K562 (cell line): Measurements from ENCODE around the gene TFPT. TPM values are rescaled to one million over a fixed set of nuclear protein-coding genes. Genes with fewer than 3 reads are reported as not detected.

Source experiments
- ETV6 ChIP-seq, 3 experiments: fragments of 150-350 bp in 1 of 3; sonication (generic) in 1 of 3; formaldehyde crosslinking in 1 of 3; IDR thresholded peaks; 2 replicates each; pipeline versions ENCODE4 v1.6.1 to v1.8.0; 2014 to 2022; ENCODE audit warnings: borderline replicate concordance in 2 of 3, low read depth in 2 of 3, antibody characterized with exemption in 1 of 3, low read length in 1 of 3, mild to moderate bottlenecking in 1 of 3, missing genetic modification reagents in 1 of 3
- SIX5 ChIP-seq, 2 experiments: IDR thresholded peaks; 2 replicates each; pipeline ENCODE4 v1.6.1; 2011; ENCODE audit warnings: low read length in 2 of 2, borderline replicate concordance in 1 of 2, low read depth in 1 of 2, mild to moderate bottlenecking in 1 of 2, moderate library complexity in 1 of 2; ENCODE audit not compliant: insufficient read depth in 1 of 2
- TAF7 ChIP-seq: fragments of 450-650 bp; IDR thresholded peaks from 2 replicates; pipeline ENCODE4 v1.6.1; 2016; ENCODE audit warnings: missing genetic modification characterization, missing compliant biosample characterization
- polyA plus RNA-seq, 8 experiments: library from polyadenylated mRNA; depleted of rRNA in 4 of 8; stranded (reverse) in 5 of 8; unstranded in 3 of 8; fragments of >200 nt; fragmentation: Nextera tagmentation in 2 of 8; fragmentation: Illumina TruSeq in 1 of 8; extraction: Ambion mirVana in 2 of 8; extraction: Trizol in 1 of 8; gene quantifications; 2 replicates each; pipeline versions ENCODE4 v1.2.1 to v1.2.3, GENCODE V29; 2011 to 2014; ENCODE audit warnings: inconsistent platforms in 1 of 8, missing spikeins in 1 of 8
- total RNA-seq, 7 experiments: library from RNA; depleted of rRNA in 6 of 7; stranded (reverse); fragments of >200 nt in 6 of 7; fragmentation: Illumina TruSeq in 2 of 7; extraction: Trizol in 2 of 7; gene quantifications; 2 replicates each; pipeline versions ENCODE4 v1.2.1 to v1.2.3, GENCODE V29; 2011 to 2021; ENCODE audit warnings: low replicate concordance in 1 of 7
- TF ChIP-seq, protein P1 (sequence below), 2 experiments: fragments of 450-650 bp; IDR thresholded peaks; 2 replicates each; pipeline ENCODE4 v1.6.1; 2018; ENCODE audit warnings: mild to moderate bottlenecking in 2 of 2, low read depth in 1 of 2; ENCODE audit not compliant: partially characterized antibody in 2 of 2
- TF ChIP-seq, protein P2 (sequence below): sonication (generic); formaldehyde crosslinking; IDR thresholded peaks from 2 replicates; pipeline ENCODE4 v1.8.1; 2023; ENCODE audit warnings: mild to moderate bottlenecking, missing genetic modification reagents
- TF ChIP-seq, protein P3 (sequence below): fragments of 450-650 bp; formaldehyde crosslinking; IDR thresholded peaks from 2 replicates; pipeline ENCODE4 v1.4.0; 2020; ENCODE audit warnings: mild to moderate bottlenecking, moderate library complexity

Gene TFPT
- total and polyA plus RNA-seq, 9 of the 15 experiments (the other 6 are each of a cell fraction or from before 2014, with no cell fraction given), result 0.72 to 16.4 (median 9.2) TPM

DNA sequence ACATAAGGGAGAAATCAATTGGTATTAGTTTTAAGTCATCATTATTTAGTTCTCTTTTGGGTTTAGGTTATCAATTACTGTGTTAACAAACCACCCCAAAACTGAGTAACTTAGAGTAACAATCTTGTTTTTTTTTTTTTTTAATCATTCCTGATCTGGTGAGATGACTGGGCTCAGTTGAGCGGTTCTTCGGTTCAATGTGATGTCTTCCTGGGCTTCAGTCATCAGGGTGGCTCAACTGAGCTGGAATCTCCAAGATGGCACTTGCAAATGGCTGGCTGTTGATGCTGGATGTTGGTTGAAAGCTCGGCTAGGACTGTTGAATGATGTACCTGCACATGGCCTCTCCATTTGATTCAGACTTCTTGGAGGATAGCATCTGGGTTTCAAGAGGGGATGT is 31.0 kb downstream of the TFPT start (continued):
- TF ChIP-seq, protein P1, sequence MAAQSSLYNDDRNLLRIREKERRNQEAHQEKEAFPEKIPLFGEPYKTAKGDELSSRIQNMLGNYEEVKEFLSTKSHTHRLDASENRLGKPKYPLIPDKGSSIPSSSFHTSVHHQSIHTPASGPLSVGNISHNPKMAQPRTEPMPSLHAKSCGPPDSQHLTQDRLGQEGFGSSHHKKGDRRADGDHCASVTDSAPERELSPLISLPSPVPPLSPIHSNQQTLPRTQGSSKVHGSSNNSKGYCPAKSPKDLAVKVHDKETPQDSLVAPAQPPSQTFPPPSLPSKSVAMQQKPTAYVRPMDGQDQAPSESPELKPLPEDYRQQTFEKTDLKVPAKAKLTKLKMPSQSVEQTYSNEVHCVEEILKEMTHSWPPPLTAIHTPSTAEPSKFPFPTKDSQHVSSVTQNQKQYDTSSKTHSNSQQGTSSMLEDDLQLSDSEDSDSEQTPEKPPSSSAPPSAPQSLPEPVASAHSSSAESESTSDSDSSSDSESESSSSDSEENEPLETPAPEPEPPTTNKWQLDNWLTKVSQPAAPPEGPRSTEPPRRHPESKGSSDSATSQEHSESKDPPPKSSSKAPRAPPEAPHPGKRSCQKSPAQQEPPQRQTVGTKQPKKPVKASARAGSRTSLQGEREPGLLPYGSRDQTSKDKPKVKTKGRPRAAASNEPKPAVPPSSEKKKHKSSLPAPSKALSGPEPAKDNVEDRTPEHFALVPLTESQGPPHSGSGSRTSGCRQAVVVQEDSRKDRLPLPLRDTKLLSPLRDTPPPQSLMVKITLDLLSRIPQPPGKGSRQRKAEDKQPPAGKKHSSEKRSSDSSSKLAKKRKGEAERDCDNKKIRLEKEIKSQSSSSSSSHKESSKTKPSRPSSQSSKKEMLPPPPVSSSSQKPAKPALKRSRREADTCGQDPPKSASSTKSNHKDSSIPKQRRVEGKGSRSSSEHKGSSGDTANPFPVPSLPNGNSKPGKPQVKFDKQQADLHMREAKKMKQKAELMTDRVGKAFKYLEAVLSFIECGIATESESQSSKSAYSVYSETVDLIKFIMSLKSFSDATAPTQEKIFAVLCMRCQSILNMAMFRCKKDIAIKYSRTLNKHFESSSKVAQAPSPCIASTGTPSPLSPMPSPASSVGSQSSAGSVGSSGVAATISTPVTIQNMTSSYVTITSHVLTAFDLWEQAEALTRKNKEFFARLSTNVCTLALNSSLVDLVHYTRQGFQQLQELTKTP (IDR thresholded peaks at IDR 0.05; ENCODE audit: low read depth in 1 of 2, partially characterized antibody in 2 of 2), result no peak
- TF ChIP-seq ETV6 (IDR thresholded peaks at IDR 0.05; ENCODE audit: borderline replicate concordance in 1 of 2, low read depth in 2 of 2, low read length in 1 of 2) (no peak), ETV6 (CRISPR knock-in tag; IDR thresholded peaks at IDR 0.05; ENCODE audit: borderline replicate concordance) (no peak), TAF7 (tag) (no peak), SIX5 (IDR thresholded peaks at IDR 0.05; ENCODE audit: borderline replicate concordance in 1 of 2, insufficient read depth in 1 of 2, low read depth in 1 of 2, low read length in 2 of 2) (no peak)
- TF ChIP-seq, protein P2, sequence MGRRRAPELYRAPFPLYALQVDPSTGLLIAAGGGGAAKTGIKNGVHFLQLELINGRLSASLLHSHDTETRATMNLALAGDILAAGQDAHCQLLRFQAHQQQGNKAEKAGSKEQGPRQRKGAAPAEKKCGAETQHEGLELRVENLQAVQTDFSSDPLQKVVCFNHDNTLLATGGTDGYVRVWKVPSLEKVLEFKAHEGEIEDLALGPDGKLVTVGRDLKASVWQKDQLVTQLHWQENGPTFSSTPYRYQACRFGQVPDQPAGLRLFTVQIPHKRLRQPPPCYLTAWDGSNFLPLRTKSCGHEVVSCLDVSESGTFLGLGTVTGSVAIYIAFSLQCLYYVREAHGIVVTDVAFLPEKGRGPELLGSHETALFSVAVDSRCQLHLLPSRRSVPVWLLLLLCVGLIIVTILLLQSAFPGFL (CRISPR knock-in tag), result no peak
- TF ChIP-seq, protein P3, sequence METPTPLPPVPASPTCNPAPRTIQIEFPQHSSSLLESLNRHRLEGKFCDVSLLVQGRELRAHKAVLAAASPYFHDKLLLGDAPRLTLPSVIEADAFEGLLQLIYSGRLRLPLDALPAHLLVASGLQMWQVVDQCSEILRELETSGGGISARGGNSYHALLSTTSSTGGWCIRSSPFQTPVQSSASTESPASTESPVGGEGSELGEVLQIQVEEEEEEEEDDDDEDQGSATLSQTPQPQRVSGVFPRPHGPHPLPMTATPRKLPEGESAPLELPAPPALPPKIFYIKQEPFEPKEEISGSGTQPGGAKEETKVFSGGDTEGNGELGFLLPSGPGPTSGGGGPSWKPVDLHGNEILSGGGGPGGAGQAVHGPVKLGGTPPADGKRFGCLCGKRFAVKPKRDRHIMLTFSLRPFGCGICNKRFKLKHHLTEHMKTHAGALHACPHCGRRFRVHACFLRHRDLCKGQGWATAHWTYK (CRISPR knock-in tag), result no peak
